IMR-90 (cell line): ENCODE measurements around the gene CARD19. TPM values are rescaled to one million over a fixed set of nuclear protein-coding genes. Genes with fewer than 3 reads are reported as not detected.

Source experiments
- ATAC-seq: fragments of 200-7000 bp; cut with Tn5 transposase; 2 replicates; pipeline ENCODE4 v1.9.1; 2020; ENCODE audit warnings: low read depth, mild to moderate bottlenecking, moderate library complexity
- BruUV-seq: library from RNA; stranded (reverse); fragments of 400-500 nt; replicated peaks from 2 replicates; lab custom pipeline; 2021; lab: Mats Ljungman, UMichigan
- CTCF ChIA-PET: fragments of 300-600 bp; formaldehyde crosslinking; extraction: SDS; loops from one replicate; lab custom pipeline; 2021; ENCODE audit warnings: antibody characterized with exemption; lab: Yijun Ruan, JAX
- POLR2A ChIA-PET: fragments of 300-600 bp; sonication (Branson Sonifier 250); formaldehyde crosslinking; loops from one replicate; lab custom pipeline; 2022; ENCODE audit warnings: antibody characterized with exemption; ENCODE audit not compliant: unreplicated experiment; lab: Charles Lee
- DNase-seq: peaks from one replicate; pipeline ENCODE4 v3.0.0; 2013
- H2AFZ ChIP-seq: replicated peaks from 2 replicates; pipeline ENCODE3; 2013; ENCODE audit warnings: low read length, mild to moderate bottlenecking; ENCODE audit not compliant: poor library complexity
- H2AK5ac ChIP-seq: 2 replicates; pipeline ENCODE4 v1.6.1; 2013; ENCODE audit warnings: low read depth, low read length, inconsistent platforms
- H2AK9ac ChIP-seq: replicated peaks from 2 replicates; pipeline ENCODE3; 2013; ENCODE audit warnings: mild to moderate bottlenecking, low read depth, low read length, moderate library complexity; ENCODE audit not compliant: poor library complexity
- H2BK120ac ChIP-seq: 2 replicates; pipeline ENCODE4 v1.6.1; 2013; ENCODE audit warnings: low read depth, low read length, inconsistent platforms
- H2BK15ac ChIP-seq: 3 replicates; pipeline ENCODE4 v1.6.1; 2013; ENCODE audit warnings: low read depth, low read length, inconsistent platforms
- H2BK20ac ChIP-seq: 2 replicates; pipeline ENCODE4 v1.6.1; 2013; ENCODE audit warnings: low read depth, mild to moderate bottlenecking, inconsistent platforms, low read length, moderate library complexity
- H2BK5ac ChIP-seq: 2 replicates; pipeline ENCODE4 v1.6.1; 2013; ENCODE audit warnings: mild to moderate bottlenecking, low read depth, low read length, inconsistent platforms; ENCODE audit not compliant: poor library complexity, severe bottlenecking
- H3K14ac ChIP-seq: replicated peaks from 2 replicates; pipeline ENCODE4 v1.6.1; 2013; ENCODE audit warnings: low read depth, low read length, inconsistent platforms
- H3K18ac ChIP-seq: 2 replicates; pipeline ENCODE4 v1.6.1; 2013; ENCODE audit warnings: low read depth, low read length, control low read depth
- H3K23ac ChIP-seq: 2 replicates; pipeline ENCODE4 v1.6.1; 2013; ENCODE audit warnings: low read depth, low read length, inconsistent platforms
- H3K27ac ChIP-seq: 2 replicates; pipeline ENCODE4 v1.5.1; 2013; ENCODE audit warnings: mild to moderate bottlenecking, control low read depth, low read length; ENCODE audit not compliant: insufficient read depth
- H3K27me3 ChIP-seq: 2 replicates; pipeline ENCODE4 v1.6.1; 2013; ENCODE audit warnings: low read length; ENCODE audit not compliant: control insufficient read depth, insufficient read depth
- H3K36me3 ChIP-seq: 2 replicates; pipeline ENCODE4 v1.6.1; 2013; ENCODE audit warnings: low read length, mixed read lengths; ENCODE audit not compliant: control insufficient read depth, insufficient read depth
- H3K4ac ChIP-seq: 2 replicates; pipeline ENCODE4 v1.6.1; 2013; ENCODE audit warnings: low read depth, low read length, inconsistent platforms
- H3K4me1 ChIP-seq: 2 replicates; pipeline ENCODE4 v1.6.1; 2013; ENCODE audit warnings: low read length, mixed read lengths; ENCODE audit not compliant: control insufficient read depth, insufficient read depth
- H3K4me2 ChIP-seq: 2 replicates; pipeline ENCODE4 v1.6.1; 2013; ENCODE audit warnings: low read depth, mild to moderate bottlenecking, control low read depth, low read length, moderate library complexity
- H3K4me3 ChIP-seq: 2 replicates; pipeline ENCODE4 v1.5.1; 2013; ENCODE audit warnings: low read depth, mild to moderate bottlenecking, control low read depth, low read length, moderate library complexity; ENCODE audit not compliant: insufficient read depth
- H3K56ac ChIP-seq: 2 replicates; pipeline ENCODE4 v1.6.1; 2013; ENCODE audit warnings: low read length, inconsistent platforms; ENCODE audit not compliant: insufficient read depth; ENCODE audit errors: extremely low read depth
- H3K79me1 ChIP-seq, 2 experiments: 2 replicates each; pipeline ENCODE4 v1.6.1; 2013; ENCODE audit warnings: low read length in 2 of 2, inconsistent platforms in 1 of 2, low read depth in 1 of 2
- H3K9ac ChIP-seq: 2 replicates; pipeline ENCODE4 v1.6.1; 2013; ENCODE audit warnings: low read depth, low read length, control low read depth
- H3K9me1 ChIP-seq: 2 replicates; pipeline ENCODE4 v1.6.1; 2013; ENCODE audit warnings: low read length, inconsistent platforms; ENCODE audit not compliant: insufficient read depth
- H3K9me3 ChIP-seq: 2 replicates; pipeline ENCODE4 v1.6.1; 2013; ENCODE audit warnings: low read length; ENCODE audit not compliant: control insufficient read depth, insufficient read depth
- H4K20me1 ChIP-seq: 2 replicates; pipeline ENCODE4 v1.6.1; 2013; ENCODE audit warnings: low read length, inconsistent platforms; ENCODE audit not compliant: insufficient read depth
- H4K5ac ChIP-seq: 2 replicates; pipeline ENCODE4 v1.6.1; 2013; ENCODE audit warnings: mild to moderate bottlenecking, low read depth, low read length, control low read depth
- H4K8ac ChIP-seq, 2 experiments: 2 replicates each; pipeline ENCODE4 v1.6.1; 2013; ENCODE audit warnings: low read depth in 2 of 2, low read length in 2 of 2, control low read depth in 1 of 2, inconsistent platforms in 1 of 2
- H4K91ac ChIP-seq: 2 replicates; pipeline ENCODE4 v1.6.1; 2013; ENCODE audit warnings: low read depth, low read length, inconsistent platforms; ENCODE audit not compliant: insufficient read depth
- BHLHE40 ChIP-seq: fragments of 150-350 bp; IDR thresholded peaks from 2 replicates; pipeline ENCODE4 v1.6.1; 2016; ENCODE audit warnings: mild to moderate bottlenecking, low read depth, low read length
- CEBPB ChIP-seq: IDR thresholded peaks from 2 replicates; pipeline ENCODE4 v1.6.1; 2012; ENCODE audit warnings: low read depth, low read length, improper control_type of control experiment
- CHD1 ChIP-seq: IDR thresholded peaks from 2 replicates; pipeline ENCODE4 v1.6.1; 2012; ENCODE audit warnings: low read depth, low read length, improper control_type of control experiment
- CTCF ChIP-seq: conservative IDR thresholded peaks from 2 replicates; pipeline ENCODE4 v1.5.1; 2012; ENCODE audit warnings: mild to moderate bottlenecking, low read depth, low read length, improper control_type of control experiment
- MAFK ChIP-seq: IDR thresholded peaks from 2 replicates; pipeline ENCODE4 v1.6.1; 2012; ENCODE audit warnings: low read depth, low read length, improper control_type of control experiment
- MAZ ChIP-seq: IDR thresholded peaks from 2 replicates; pipeline ENCODE4 v1.6.1; 2012; ENCODE audit warnings: low read depth, mild to moderate bottlenecking, low read length, improper control_type of control experiment, moderate library complexity, borderline replicate concordance
- MXI1 ChIP-seq: IDR thresholded peaks from 2 replicates; pipeline ENCODE4 v1.6.1; 2012; ENCODE audit warnings: low read depth, mild to moderate bottlenecking, low read length, moderate library complexity, borderline replicate concordance
- NFE2L2 ChIP-seq: fragments of 150-350 bp; IDR thresholded peaks from 2 replicates; pipeline ENCODE4 v1.6.1; 2016; ENCODE audit warnings: low read depth, mild to moderate bottlenecking, low read length
- POLR2A ChIP-seq: IDR thresholded peaks from 2 replicates; pipeline ENCODE4 v1.6.1; 2012; ENCODE audit warnings: mild to moderate bottlenecking, low read depth, low read length
- RCOR1 ChIP-seq: IDR thresholded peaks from 2 replicates; pipeline ENCODE4 v1.6.1; 2012; ENCODE audit warnings: mild to moderate bottlenecking, low read length, improper control_type of control experiment; ENCODE audit not compliant: insufficient replicate concordance
- SMC3 ChIP-seq: fragments of 150-350 bp; IDR thresholded peaks from 2 replicates; pipeline ENCODE4 v1.6.1; 2016; ENCODE audit warnings: low read depth, mild to moderate bottlenecking, antibody characterized with exemption, low read length, moderate library complexity
- USF2 ChIP-seq: fragments of 150-350 bp; IDR thresholded peaks from 2 replicates; pipeline ENCODE4 v1.6.1; 2017; ENCODE audit warnings: mild to moderate bottlenecking, antibody characterized with exemption, low read length, low read depth
- WGBS, 2 experiments: methylation state at CpG; one replicate each; pipeline versions ENCODE4 v1.1.5 to v1.1.7; 2013; ENCODE audit warnings: missing lambda C conversion rate in 2 of 2; ENCODE audit not compliant: insufficient read length in 1 of 2; ENCODE audit errors: extremely low coverage in 2 of 2; 5-methylcytosine and 5-hydroxymethylcytosine counted together
- dilution Hi-C: fragments of 300-500 bp; cut with HindIII; formaldehyde crosslinking; loops from one replicate; pipeline ENCODE4 v1.14.3; 2018; ENCODE audit warnings: low sequenced_read_pairs; ENCODE audit not compliant: unreplicated experiment
- in situ Hi-C: fragments of 300-500 bp; cut with MboI; formaldehyde crosslinking; loops from 3 replicates; pipeline ENCODE4 v1.14.3; 2019; ENCODE audit warnings: low sequenced_read_pairs, inconsistent platforms, mixed read lengths
- intact Hi-C: fragments of 100-400 bp; cut with micrococcal nuclease; formaldehyde crosslinking; loops from 2 replicates; pipeline ENCODE4 v1.10.0; 2022
- polyA plus RNA-seq, 3 experiments: library from polyadenylated mRNA; depleted of rRNA; stranded (reverse); fragments of >200 nt; gene quantifications; 2 replicates each; pipeline ENCODE4 v1.2.3, GENCODE V29; 2012; ENCODE audit warnings: low replicate concordance in 1 of 3
- total RNA-seq: library from RNA; depleted of rRNA; stranded (reverse); fragments of >200 nt; gene quantifications from 2 replicates; pipeline ENCODE4 v1.2.3, GENCODE V29; 2012

Gene CARD19
- total and polyA plus RNA-seq, 2 of the 4 experiments (the other 2 are of a cell fraction) = 17.4 to 111 TPM

- peaks cover 4% of the 10 kb centered on the region; the same call in 1 of the 2 replicates for H3K9me1 ChIP-seq
- no peak overlapping the region for H4K5ac ChIP-seq
- no peak overlapping the region for H3K27ac ChIP-seq
- 100% methylated on average over 2 of the region's 15 CpGs; no CpG with 5 or more reads in 1 of the 2 experiments for WGBS, 2 experiments
- H4K20me1 ChIP-seq = peaks cover 19% of the 10 kb centered on the region
- no peak overlapping the region for H2BK120ac ChIP-seq
- peaks cover 29% of the 10 kb centered on the region for H3K36me3 ChIP-seq
- intact Hi-C loops = no loop called here
- H2BK5ac ChIP-seq = no peak overlapping the region
- no peak overlapping the region for H3K9ac ChIP-seq
- H4K91ac ChIP-seq = no peak overlapping the region
- DNase-seq = no peak
- H3K14ac ChIP-seq = no peak overlapping the region
- H3K18ac ChIP-seq = no peak overlapping the region
- no peak overlapping the region for H3K4me3 ChIP-seq
- H2BK15ac ChIP-seq = no peak overlapping the region
- no peak overlapping the region for H3K56ac ChIP-seq
- H3K9me3 ChIP-seq = no peaks in the 10 kb centered on the region
- no peak overlapping the region for H3K23ac ChIP-seq
- no peak for ATAC-seq
- H3K27me3 ChIP-seq = no peaks in the 10 kb centered on the region
- TF ChIP-seq MAFK = no peak
- TF ChIP-seq USF2 = no peak
- no peak for TF ChIP-seq CEBPB
- no peak for TF ChIP-seq CHD1
- TF ChIP-seq MXI1 = no peak
- TF ChIP-seq MAZ = no peak
- no peak for TF ChIP-seq SMC3
- no peak for TF ChIP-seq BHLHE40
- TF ChIP-seq NFE2L2 = no peak
- no peak for TF ChIP-seq CTCF
- TF ChIP-seq RCOR1 = no peak
- no peak for TF ChIP-seq POLR2A
- H2AK9ac ChIP-seq = no peak overlapping the region
- peaks cover 6% of the 10 kb centered on the region for H3K4me1 ChIP-seq
- CTCF ChIA-PET = no interaction called here
- peaks cover 7 to 16% of the 10 kb centered on the region in 2 experiments for H3K79me1 ChIP-seq
- H4K8ac ChIP-seq = no peak overlapping the region
- no TSS peak for BruUV-seq
- POLR2A ChIA-PET = no interaction called here
- dilution Hi-C loops = no loop called here
- H2AK5ac ChIP-seq = no peak overlapping the region
- no peak overlapping the region for H3K4me2 ChIP-seq
- in situ Hi-C loops = loop anchor here (10.0 to 25.0 kb wide), 2 partner anchors 343 to 450 kb away; partner anchors contain the start of genes FAM120A and FAM120AOS
- H2BK20ac ChIP-seq = no peak overlapping the region
- no peak overlapping the region for H2AFZ ChIP-seq
- no peak overlapping the region for H3K4ac ChIP-seq
These were observed 16.3 kb downstream of the CARD19 start for GRCh38 chr9:93112116-93112863.
